HUDEP-2 (cell line): ENCODE data around the gene P3H1.

ENCODE experiments used
- DNase-seq, 76 experiments: peaks; one replicate each; lab custom pipeline; 2025; ENCODE audit not compliant: unreplicated experiment in 76 of 76; lab: John Stamatoyannopoulos, UW

The P3H1 gene

DNA sequence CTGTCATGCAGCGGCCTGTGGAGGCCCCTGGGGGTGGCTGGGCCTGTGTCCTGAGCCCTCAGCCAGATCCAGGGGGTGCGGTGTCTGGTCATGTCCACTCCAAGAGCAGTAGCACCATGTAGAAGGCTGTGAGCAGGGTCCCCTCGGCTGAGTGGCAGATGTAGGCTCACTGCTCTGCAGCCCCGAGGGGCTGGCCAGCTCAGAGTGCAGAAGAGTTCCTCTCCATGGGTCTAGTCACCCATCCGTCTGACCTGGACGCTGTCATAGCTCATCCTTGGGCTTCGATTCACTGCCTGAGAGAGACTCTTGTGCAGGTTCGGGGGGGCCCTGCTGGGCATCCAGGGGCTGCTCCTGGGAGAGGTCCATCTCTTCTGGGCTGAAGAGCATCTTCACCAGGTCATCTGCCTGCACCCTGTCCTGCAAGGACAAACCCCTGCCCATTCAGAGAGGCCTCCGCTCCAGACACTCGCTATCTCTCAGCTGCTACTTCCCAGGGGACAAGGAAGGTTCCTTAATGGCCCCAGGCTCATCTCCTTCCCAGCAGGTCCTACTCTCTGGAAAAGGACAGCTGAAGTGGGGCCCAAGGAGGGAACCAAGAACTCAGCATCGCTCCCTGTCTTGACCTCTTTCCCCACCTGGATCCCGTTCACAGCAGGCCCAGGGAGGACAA is 20.3 kb downstream of the P3H1 start:
- DNase-seq, result no peak

DNA sequence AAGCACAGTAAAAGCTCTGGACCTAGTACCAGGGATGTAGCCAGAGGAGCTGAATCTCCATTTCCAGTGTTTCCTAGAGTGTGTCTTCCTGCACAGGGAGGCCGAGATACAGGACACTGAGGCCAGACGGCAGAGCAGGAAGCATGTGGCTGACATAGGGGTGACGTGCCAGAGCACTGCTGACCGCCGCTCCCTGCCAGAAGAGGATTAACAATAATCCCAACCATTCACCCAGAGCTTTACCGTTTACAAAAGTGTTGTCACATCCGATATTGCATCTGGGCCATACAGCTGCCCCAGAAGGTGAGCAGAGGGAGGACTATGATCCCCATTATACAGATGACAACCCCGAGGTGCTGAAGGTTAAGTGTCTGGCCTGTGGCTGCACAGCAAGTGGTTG is 21.0 kb downstream of the P3H1 start:
- DNase-seq, result no peak

DNA sequence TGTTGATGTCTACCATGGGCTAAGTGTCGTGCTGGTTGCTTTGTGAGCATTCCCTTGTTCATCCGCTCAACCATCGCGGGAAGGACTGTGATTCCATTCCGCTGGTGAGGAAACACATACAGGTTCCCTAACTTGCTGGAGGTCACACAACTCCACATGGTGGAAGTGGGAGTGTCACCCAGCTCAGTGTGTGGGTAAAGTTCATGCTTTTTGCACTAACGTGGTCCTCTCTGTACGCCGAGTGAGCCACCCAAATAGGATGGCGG is 22.7 kb downstream of the P3H1 start:
- no peak for DNase-seq

DNA sequence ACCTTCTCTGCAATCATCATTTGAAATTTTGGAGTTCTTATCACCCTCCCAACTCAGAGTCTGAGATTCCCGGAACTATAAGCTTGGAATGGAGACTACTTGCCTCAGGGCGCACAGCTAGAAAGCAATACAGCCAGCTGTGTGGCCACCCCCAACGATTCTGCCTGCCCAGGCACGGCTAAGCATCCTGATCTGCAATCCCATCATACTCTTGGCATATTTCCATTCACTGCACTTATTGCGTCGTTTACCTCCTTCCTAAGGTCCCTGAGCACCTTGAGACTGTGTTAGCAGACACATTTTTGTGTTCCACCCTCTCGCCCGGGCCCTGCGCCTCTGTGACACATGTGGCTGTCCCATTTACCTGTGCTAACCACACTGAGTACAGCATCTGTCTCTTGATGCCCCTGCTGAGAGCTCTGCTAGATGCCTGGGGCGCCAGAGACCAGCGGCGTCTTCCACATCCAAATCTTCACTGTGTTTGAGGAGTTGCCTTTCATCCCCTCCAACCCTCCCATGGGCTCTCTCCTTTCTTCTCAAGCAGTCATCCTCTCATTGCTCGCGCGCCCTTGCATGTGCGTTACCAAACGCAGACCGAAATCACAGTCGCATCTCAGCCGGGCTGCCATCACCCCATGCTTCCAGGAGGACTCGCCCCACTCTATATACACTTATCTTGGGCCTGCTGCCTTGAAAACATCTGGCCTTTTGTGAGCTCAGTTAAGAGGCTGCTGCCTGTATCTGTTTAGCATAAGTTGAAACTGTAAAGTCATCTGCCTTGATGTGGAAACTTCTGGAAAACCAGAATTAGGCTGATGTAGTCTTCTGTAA is 23.3 kb downstream of the P3H1 start:
- no peak for DNase-seq

DNA sequence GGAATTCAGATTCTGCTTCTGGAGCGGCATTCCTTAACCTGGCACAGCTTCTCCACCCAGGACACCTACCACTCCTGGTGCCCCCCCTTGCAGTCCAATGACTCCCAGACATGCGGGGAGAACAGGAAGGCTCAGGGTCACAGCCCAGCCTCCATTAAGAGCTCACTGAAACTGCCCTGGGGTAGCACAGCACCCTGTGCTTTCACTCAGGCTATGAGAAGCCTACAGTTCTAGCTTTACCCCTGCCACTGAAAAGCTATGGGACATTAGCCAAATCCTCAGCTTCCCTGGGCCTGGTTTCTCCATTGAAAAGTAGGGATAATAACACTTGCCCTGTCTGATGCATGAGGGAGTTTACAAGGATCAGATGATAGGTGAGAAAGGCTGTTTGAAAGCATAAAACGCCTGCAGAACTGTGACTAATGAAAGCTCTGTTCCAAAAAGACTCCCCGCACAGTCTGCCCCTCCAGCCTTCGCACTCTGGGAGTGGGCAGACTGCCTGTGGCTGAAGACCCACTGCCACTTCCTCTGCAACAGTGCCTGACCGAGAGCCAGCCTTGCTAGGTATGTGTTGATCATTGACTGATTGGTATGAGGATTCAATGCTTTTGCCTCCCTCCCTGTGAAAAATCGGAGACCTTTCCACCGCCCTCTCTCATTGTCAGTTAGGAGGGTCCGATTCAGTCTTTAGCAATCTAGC is 24.1 kb downstream of the P3H1 start:
- DNase-seq, result no peak

DNA sequence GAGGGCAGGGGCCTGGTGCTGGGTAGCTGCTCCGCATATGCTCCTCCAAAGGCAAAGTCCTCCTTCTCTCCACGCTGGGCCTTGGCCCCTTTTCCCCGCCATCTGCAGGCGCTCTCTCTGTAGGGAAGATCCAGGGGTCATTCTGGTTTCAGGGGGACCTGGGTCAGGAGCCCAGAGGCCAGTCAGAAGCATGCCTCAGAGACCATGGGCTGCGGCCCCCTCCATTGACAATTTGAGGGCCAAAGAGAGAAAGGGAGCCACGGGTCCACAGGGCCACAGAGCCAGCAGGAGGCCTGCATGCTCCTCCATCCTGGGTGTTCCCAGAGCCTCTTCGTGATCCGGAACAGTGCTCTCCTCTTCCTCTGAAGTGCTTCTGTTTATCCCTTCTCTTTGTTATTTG is 24.7 kb downstream of the P3H1 start:
- no peak for DNase-seq

DNA sequence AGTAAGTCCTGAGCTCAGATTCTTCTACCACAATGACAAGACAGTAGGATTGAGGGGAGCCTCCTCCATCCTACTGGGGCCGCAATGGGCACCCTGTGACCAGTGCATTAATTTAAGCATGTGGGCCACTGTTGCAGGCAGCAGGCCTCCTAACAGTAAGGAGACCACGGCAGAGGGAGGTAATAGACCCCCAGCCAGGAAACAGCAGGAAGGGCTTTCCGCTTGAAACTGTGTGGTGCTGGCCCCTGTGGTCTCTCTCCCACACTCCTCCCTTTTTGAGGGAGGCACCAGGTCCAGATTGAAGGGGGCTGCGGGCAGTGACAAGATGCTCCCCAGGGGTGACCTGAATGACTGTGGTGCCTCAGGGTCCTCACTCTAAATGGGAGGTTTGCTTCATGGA is 25.1 kb downstream of the P3H1 start:
- DNase-seq, result no peak

DNA sequence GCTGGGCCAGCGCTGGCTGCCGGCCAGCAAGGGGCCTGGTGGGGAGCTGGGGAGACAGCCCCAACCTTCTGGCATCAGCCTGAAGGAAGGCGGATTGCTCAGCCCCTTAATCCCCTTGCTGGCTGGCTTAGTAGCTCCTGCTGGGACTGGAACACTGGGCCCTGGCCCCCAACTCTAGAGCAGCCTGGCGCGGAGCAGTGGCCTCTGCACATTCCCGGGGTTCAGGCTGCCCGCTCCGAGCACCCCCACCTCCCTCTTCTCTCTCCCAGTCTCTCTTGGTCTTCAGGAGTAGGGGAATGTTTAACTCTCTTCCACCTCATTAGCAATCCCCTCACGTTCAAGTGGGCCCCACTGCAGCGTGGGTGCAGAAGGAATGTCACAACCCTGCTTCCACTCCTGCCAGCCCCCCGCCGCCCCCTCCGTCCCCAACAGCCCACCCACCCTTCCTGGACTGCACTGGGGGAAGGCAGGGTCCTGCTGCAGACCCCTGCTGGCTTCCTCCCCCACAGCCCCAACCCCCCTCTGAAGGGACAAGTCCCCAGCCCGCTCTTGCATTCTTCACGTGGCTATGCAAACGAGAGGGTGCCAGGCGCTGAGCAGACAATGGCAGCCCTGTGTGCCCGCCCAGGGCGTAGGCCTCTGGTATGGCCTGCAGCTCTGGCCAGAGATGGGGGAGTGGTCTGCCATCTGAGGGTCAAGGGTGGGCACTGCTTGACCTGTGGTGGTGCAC is 25.8 kb downstream of the P3H1 start:
- DNase-seq, result no peak

DNA sequence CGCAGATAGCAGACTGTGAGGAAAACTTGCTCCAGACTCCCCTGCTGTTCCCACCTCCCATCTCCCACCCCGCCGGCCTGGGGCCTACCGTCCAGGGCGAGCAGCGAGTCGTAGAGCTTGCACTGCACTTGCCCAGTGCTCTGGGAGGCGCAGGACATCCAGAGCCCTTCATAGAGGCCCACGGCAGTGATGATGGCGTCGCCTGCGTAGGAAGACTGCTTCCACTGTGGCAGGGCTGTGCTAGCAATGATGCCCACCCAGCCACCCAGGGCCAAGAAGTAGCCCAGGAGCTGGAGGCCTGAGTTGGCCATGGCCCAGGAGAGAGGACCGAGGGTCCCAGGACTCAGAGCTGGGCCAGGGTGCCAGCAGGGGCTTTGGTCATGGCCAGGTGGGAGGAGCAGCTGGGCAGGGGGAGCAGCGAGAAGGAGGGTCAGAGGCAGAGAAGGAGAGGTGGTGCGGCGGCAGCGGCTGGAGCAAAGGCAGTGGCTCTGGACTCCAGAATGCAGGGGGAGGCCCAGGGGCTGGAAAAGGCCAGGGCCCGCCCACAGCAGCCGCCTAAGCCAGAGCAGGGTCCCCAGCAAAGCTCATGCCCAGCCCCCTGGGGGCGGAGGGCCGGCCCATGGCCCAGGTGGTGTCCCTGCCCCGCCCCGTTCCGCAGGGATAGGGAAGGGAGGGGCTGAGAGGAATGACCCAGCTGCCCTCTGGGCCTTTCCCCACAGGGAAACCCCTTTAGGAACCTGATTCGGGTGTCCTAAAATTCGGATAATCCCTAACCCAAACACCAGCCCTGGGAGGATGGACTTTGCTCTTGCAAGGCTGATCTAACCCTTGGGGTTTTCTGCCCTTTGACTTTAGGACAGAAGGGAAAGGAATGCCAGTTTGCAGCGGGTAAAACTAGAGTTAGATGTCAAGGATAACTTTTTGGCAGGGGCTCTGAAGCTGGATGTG is 26.8 kb downstream of the P3H1 start, which contains the start of gene CLDN19:
Gene CLDN19, minus strand, starts transcription at position 484 of the 948 bp plus-strand sequence. Its CDS starts 173 bp downstream, at position 311.
- DNase-seq, result no peak

DNA sequence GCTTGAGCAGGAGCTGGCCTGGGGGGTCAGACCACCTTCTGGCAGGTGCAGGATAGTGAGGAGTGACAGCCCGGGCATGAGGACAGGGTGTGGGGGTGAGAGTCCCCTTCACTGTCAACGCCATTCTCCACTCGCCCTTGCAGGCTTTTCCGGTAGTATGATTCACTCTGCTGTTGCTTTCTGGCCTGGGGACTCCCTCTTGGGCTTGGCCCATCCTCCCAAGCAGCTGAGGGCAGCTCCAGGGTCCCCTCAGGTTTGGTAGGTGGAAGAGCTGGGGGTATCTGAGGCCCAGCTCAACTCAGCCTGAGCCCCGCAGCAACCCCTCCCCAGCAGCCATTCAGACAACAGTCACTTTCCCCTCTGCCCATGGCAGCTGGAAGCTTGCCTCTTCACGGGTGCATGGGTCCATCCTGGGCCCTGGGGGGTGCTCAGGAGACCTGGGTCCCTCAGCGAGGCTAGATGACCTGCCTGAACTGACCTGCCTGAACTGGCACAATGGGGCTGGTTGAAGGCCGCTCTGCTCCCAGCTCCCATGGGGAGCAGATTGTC is 28.1 kb downstream of the P3H1 start:
- DNase-seq, result no peak

DNA sequence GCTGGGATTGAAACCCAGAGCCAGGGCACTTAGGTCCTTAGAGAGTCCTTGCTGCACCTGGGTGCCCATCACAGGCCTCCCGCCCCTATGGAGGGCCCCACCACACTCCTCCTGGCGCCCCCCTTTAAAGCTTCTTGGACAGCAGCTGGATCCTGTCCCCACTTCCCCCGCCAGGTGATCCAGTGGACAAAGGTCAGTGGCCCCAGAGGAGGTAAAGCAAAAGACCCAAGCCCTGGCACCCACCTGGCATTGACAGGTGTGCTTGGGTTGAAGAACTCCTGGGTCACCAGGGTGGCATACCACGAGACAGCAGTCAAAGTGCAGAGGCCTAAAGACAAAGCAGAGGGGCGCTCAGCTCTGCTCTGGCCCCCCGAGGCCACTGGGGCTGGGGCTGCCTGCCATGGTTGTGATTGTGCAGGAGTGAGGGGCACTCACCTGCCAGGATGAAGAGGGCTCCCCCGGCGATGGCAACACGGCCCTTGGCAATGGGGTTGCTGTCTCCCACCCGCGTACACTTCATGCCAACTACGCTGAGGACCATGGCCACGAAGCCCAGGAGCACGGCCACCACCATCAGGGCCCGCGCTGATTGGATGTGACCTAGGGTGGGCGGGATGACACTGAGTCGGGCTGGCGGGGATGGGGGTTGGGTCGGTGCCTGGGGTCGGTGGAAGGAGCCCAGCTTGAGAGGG is 28.7 kb downstream of the P3H1 start:
- no peak for DNase-seq

DNA sequence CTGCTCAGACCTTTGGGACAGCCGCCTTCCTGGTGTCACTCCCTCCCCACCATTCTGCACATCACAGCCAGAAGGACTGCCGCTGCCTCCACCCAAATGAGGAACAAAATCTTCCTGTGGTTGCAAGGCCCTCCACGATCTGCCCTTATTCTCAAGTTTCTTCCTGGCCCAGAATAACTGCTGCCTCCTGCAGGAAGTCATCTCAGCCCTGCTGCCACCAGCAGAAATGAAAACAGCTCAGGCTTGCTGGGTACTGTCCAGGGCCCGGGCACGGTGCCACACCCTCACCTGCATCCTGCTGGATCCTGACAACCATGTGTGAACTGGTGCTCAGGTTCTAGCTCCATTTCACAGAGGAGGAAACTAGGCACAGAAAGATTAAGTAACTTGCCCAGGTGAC is 29.6 kb downstream of the P3H1 start:
- no peak for DNase-seq

DNA sequence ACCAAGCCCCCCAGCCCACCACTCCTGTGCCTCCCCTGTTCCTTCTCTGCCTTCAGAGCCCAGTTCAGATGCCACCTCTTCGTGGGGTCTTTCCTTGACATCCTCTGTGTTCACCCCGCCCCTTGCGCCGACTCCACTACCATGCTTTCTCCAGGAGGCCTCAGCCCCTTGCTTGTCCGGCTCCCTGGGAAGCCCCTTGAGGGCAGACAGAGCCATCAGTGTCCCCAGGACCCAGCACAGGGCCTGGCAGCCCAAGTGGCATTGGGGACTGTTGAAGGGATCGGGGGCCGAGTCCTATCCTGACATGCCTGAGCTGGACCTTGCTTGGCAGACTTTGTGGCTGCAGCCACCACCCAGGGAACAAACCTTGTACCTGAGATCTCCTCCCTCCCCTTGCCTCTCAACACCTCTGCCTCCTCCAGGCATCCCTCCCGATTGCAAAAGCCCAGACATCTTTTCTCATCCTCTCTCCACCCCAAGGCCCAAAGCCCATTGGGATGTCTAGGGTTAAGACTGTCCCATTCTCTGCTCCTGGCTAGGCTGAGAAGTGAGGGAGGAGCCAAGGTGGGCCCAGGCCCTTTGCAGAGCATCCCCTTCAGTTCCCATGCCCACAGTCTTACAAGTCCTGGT is 30.1 kb downstream of the P3H1 start:
- DNase-seq, result no peak

DNA sequence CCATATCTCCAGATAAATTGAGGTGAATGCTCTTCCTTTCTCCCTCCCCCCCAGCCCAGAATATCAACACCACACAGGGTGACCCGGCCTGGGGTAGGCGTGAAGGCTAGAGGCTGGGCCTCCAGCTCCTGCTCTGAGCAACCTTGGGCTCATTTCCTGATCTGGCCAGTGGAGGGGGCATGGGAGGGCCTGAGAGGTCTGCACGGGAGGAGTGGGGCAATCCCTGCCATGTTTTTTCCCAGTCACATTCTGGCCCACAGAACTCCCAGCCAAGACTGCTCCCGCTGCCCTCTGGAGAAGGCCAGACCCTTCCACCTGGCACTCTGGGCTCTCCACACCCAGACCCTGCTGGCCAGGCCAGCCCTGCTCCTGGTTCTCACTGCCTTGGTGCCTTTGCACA is 30.7 kb downstream of the P3H1 start:
- peak in 42 of 76 experiments; percentile 5 to 65 (median 32) for DNase-seq

DNA sequence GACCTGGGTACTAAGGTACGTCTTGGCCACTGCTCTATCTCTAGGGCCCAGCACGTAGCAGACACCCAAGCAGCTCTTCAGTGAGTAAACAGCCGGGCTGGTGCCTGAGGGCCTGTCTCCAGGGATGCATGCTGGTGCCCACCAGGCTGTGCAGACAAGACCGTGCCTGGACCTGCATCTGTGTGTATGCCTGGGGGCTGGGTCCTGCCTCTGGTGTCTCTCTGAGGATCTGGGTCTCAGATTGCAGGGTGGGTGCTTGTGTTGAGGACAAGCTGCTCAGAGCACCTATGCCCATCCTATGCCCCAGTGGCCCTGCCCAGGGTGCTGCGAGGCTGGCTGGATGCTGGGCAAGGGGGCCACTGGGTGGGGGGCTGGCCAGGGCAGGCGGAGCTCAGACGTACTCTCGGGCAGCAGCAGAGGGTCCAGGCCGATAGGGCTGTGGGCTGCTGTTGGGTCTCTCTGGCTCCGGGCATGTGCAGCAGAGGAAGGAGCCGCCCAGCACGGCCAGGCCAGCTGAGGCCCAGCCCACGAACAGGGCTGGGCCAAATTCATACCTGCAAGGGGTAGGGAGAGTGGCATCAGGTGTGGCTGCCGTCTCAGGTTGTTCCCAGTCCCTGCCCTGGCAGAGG is 31.2 kb downstream of the P3H1 start:
- peak in 3 of 76 experiments; percentile 32 to 36 (median 35) for DNase-seq

DNA sequence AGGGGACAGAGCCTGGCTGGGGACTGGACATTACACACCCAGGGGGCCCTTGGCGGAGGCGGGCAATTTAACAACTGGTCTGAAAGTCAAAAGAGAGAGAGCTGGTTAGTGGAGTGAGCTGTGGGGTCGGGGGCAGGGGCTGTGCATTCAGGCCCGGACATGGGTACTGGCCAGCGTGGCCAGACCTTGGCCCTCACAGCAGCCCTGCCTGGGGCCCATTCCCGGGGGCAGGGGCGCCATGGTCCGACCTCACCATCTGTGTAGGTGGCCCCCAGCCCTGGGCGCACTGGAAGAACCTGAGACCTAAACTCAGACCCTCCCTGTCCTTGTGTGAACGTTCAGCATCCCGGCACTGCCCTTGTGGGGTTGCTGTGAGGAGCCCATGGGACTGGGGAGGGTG is 31.8 kb downstream of the P3H1 start:
- no peak for DNase-seq

DNA sequence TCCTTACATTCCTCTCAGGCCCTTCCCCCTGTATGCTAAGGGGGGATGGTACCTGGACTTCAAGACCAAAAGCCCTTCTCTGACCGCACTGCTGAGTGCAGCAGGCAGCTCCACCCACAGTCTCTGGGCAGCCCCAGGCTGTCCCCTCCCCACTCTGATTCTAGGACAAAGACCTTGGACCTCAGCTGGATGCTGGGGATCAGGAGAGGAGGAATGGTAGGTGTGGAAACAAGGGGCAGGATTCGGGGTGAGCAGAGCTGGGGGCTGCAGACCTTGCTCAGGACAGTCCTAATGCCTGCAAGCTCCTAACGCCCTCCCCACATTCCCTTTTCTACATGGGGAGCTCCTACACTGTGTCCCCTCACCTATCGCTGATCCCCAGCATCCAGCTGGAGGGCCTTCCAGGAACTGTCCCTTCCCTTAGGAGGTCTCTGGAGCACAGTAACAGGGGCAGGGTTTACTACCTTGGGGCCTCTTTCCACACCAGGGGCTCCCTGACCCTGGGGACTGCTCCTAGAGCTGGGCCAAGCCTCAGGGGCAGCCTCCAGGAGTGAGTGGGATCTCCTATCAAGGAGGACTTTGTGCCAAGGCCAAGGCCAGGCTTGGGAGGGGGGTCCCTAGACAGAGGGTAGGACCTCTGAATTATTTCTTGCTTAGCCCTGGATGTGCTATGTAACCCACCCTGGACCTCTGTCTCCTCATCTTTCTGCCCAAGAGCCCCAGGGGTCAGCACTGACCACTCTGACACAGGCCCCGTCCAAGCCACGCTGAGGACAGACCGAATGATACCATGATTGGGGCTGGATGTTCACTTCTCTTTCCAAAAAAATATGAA is 32.4 kb downstream of the P3H1 start:
- no peak for DNase-seq
